ENCODE measurements around the gene KIF23. TPM values are rescaled to one million over a fixed set of nuclear protein-coding genes. Genes with fewer than 3 reads are reported as not detected.
A peak's percentile ranks its signal among the peaks of the same experiment; 100 is the strongest.

KIF23 gene
- total RNA-seq, 4 donors from 2014 or later: 1.6 to 3.8 (median 1.7) TPM

- DNase-seq (ENCODE audit: low spot score): no peak
- ATAC-seq (ENCODE audit: low FRiP score): no peak
- TF ChIP-seq, protein P1, sequence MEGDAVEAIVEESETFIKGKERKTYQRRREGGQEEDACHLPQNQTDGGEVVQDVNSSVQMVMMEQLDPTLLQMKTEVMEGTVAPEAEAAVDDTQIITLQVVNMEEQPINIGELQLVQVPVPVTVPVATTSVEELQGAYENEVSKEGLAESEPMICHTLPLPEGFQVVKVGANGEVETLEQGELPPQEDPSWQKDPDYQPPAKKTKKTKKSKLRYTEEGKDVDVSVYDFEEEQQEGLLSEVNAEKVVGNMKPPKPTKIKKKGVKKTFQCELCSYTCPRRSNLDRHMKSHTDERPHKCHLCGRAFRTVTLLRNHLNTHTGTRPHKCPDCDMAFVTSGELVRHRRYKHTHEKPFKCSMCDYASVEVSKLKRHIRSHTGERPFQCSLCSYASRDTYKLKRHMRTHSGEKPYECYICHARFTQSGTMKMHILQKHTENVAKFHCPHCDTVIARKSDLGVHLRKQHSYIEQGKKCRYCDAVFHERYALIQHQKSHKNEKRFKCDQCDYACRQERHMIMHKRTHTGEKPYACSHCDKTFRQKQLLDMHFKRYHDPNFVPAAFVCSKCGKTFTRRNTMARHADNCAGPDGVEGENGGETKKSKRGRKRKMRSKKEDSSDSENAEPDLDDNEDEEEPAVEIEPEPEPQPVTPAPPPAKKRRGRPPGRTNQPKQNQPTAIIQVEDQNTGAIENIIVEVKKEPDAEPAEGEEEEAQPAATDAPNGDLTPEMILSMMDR (IDR thresholded peaks at IDR 0.05): no peak
Observed at GRCh38 chr15:69407719-69408400, 6.3 kb upstream of the KIF23 start.

DNA sequence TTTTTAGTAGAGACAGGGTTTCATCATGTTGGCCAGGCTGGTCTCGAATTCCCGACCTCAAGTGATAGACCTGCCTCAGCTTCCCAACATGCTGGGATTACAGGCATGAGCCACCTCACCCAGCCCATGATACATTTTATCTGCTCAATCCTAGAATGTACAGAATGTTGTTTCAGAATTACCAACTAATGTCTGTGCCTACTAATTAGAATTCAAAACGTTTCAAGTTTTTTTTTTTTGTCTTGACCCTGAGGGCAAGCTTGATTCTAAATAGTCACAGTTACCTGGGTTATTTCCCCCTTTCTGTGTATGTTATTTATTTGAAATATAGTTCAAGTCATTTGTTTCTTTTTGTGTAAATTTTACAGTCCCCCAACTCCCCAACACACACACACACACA, 5.3 kb upstream of the KIF23 start:
- ATAC-seq (ENCODE audit: low FRiP score) (no peak), DNase-seq (ENCODE audit: low spot score) (no peak)
- TF ChIP-seq, protein P1 (IDR thresholded peaks at IDR 0.05): no peak

GRCh38 chr15:69410248-69410874, 3.8 kb upstream of the KIF23 start:
- no peak for ATAC-seq (ENCODE audit: low FRiP score)
- TF ChIP-seq, protein P1 (IDR thresholded peaks at IDR 0.05): no peak
- no peak for DNase-seq (ENCODE audit: low spot score)

DNA sequence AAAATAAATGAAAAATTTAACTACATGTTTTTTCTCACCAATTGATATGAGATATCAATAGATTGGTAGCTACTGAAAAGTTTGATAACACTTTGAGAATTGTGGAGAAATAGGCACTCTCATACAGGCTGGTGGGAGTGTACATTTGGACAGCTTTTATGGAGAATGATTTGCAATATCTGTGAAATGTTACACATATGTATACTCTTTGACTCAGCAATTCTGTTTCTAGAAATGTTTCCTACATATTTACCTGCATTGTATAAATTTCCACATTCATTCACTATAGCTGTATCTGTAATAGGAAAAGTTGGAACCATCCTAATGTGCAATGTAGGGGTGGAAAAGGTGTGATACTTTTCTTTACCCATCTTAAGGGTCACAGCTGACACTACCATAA, 1.9 kb upstream of the KIF23 start:
- no peak for ATAC-seq (ENCODE audit: low FRiP score)
- no peak for DNase-seq (ENCODE audit: low spot score)
- TF ChIP-seq, protein P1 (IDR thresholded peaks at IDR 0.05): no peak

DNA sequence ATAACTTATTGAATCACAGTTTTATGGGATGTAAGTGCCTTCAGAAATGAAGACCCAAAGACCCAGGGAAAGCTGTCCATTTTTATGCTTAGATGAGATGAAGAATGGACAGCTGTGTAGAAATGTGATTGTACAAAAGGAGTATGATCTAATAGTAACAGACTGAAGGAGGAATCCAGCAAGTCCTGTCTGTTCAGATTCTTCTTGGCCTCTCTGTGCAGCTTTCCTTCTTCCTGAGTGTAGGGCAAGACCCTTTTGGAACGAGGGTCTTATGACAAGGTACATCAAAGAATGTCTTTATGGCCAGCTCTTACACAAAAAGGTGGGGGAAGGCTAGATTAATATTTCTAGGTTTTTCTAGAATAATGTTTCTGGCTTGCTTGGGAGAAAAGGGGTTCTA, 1.4 kb upstream of the KIF23 start:
- TF ChIP-seq, protein P1 (IDR thresholded peaks at IDR 0.05): no peak
- DNase-seq (ENCODE audit: low spot score) (no peak), ATAC-seq (ENCODE audit: low FRiP score) (no peak)

GRCh38 chr15:69414701-69415167, 585 bp downstream of the KIF23 start:
- DNase-seq (ENCODE audit: low spot score) (no peak), ATAC-seq (ENCODE audit: low FRiP score) (peak; percentile 44)
- TF ChIP-seq, protein P1 (IDR thresholded peaks at IDR 0.05): no peak

GRCh38 chr15:69415381-69415780, 1.2 kb downstream of the KIF23 start:
- DNase-seq (ENCODE audit: low spot score) (no peak), ATAC-seq (ENCODE audit: low FRiP score) (no peak)
- TF ChIP-seq, protein P1 (IDR thresholded peaks at IDR 0.05): no peak
